SK-N-SH treated with all-trans-retinoic acid at 6 μM for 48 hours (cell line): ENCODE measurements around the gene FBXW10B.

Experiments used
- ARNTL ChIP-seq: fragments of 450-650 bp; formaldehyde crosslinking; IDR thresholded peaks from 2 replicates; pipeline ENCODE4 v1.5.0; 2020; ENCODE audit warnings: low read depth, mild to moderate bottlenecking, moderate library complexity, borderline replicate concordance
- GLIS3 ChIP-seq: fragments of 250-450 bp; sonication (Bioruptor Pico); IDR thresholded peaks from 2 replicates; pipeline ENCODE4 v1.5.0; 2020; ENCODE audit warnings: mild to moderate bottlenecking, moderate library complexity
- RARB ChIP-seq: fragments of 250-450 bp; sonication (Bioruptor Pico); IDR thresholded peaks from 2 replicates; pipeline ENCODE4 v1.8.0; 2021; ENCODE audit warnings: mild to moderate bottlenecking, moderate library complexity
- ZFP30 ChIP-seq: fragments of 450-650 bp; formaldehyde crosslinking; IDR thresholded peaks from 2 replicates; pipeline ENCODE4 v1.5.0; 2022; ENCODE audit warnings: mild to moderate bottlenecking, moderate library complexity
- TF ChIP-seq, protein P1 (sequence below): fragments of 250-450 bp; sonication (Bioruptor Pico); IDR thresholded peaks from 2 replicates; pipeline ENCODE4 v1.5.0; 2020; ENCODE audit warnings: mild to moderate bottlenecking, moderate library complexity
- TF ChIP-seq, protein P2 (sequence below): fragments of 250-450 bp; sonication (Bioruptor Pico); IDR thresholded peaks from 2 replicates; pipeline ENCODE4 v1.8.0; 2020; ENCODE audit warnings: mild to moderate bottlenecking, moderate library complexity, borderline replicate concordance

DNA sequence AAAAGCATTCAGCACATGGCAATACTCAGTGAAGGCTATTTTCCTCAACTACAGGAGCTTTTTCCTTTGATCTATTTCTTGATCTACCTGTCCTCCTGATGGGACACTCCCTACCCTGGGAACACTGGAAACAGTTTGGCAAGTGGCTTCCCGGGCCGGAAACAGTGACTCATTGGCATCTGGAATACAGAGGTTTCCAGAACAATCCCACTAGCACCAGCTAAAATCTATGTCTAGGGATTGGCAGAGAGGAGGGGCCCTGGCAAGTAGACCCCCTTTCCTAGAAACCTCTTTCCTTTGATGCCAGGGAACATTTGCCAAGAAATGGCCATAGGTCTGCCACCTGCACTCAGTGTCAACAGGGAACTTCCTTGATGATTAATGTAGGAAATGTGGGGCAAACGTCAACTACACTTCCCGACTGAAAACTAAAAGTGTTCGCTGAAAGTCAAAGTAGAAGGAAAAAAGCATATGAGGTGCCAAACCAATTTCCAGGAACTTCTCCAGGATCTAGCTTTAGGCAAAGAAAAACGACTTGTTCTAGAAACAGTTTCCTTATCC, 30.4 kb upstream of the FBXW10B start:
- TF ChIP-seq GLIS3 = no peak
- TF ChIP-seq RARB (CRISPR knock-in tag) = no peak
- TF ChIP-seq, protein P1, sequence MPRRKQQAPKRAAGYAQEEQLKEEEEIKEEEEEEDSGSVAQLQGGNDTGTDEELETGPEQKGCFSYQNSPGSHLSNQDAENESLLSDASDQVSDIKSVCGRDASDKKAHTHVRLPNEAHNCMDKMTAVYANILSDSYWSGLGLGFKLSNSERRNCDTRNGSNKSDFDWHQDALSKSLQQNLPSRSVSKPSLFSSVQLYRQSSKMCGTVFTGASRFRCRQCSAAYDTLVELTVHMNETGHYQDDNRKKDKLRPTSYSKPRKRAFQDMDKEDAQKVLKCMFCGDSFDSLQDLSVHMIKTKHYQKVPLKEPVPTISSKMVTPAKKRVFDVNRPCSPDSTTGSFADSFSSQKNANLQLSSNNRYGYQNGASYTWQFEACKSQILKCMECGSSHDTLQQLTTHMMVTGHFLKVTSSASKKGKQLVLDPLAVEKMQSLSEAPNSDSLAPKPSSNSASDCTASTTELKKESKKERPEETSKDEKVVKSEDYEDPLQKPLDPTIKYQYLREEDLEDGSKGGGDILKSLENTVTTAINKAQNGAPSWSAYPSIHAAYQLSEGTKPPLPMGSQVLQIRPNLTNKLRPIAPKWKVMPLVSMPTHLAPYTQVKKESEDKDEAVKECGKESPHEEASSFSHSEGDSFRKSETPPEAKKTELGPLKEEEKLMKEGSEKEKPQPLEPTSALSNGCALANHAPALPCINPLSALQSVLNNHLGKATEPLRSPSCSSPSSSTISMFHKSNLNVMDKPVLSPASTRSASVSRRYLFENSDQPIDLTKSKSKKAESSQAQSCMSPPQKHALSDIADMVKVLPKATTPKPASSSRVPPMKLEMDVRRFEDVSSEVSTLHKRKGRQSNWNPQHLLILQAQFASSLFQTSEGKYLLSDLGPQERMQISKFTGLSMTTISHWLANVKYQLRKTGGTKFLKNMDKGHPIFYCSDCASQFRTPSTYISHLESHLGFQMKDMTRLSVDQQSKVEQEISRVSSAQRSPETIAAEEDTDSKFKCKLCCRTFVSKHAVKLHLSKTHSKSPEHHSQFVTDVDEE (CRISPR knock-in tag) = no peak
- TF ChIP-seq ARNTL (CRISPR knock-in tag) = no peak
- no peak for TF ChIP-seq ZFP30 (CRISPR knock-in tag)
- TF ChIP-seq, protein P2, sequence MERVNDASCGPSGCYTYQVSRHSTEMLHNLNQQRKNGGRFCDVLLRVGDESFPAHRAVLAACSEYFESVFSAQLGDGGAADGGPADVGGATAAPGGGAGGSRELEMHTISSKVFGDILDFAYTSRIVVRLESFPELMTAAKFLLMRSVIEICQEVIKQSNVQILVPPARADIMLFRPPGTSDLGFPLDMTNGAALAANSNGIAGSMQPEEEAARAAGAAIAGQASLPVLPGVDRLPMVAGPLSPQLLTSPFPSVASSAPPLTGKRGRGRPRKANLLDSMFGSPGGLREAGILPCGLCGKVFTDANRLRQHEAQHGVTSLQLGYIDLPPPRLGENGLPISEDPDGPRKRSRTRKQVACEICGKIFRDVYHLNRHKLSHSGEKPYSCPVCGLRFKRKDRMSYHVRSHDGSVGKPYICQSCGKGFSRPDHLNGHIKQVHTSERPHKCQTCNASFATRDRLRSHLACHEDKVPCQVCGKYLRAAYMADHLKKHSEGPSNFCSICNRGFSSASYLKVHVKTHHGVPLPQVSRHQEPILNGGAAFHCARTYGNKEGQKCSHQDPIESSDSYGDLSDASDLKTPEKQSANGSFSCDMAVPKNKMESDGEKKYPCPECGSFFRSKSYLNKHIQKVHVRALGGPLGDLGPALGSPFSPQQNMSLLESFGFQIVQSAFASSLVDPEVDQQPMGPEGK (CRISPR knock-in tag) = no peak
